SK-N-SH (cell line): ENCODE results near the gene GANAB. TPM values are rescaled to one million over a fixed set of nuclear protein-coding genes. Genes with fewer than 3 reads are reported as not detected.

ENCODE experiments used
- polyA plus RNA-seq, 3 experiments: library from polyadenylated mRNA; depleted of rRNA; stranded (reverse); fragments of >200 nt; gene quantifications; 2 replicates each; pipeline ENCODE4 v1.2.3, GENCODE V29; 2012
- small RNA-seq, 7 experiments: library from RNA; depleted of rRNA; stranded (forward); fragments of <200 nt; gene quantifications; one replicate each; pipeline ENCODE3, GENCODE V24; 2012

The GANAB gene
- polyA plus RNA-seq, 1 of the 3 experiments (the other 2 are of a cell fraction), result 275 TPM

Small RNAs within 50 kb of the gene (small RNA-seq; reads per million reads assigned to genes)
- 0 reads per million in 7 experiments for gene AP001458.1
- 0 reads per million in 7 experiments for gene SNORA57

Other genes starting within 250 kb of the GANAB start
- gene SCGB1A1, start 227.6 kb downstream of the GANAB start, polyA plus RNA-seq (2012; rRNA removed), result not detected in 2 replicates
- gene AHNAK, start 99.8 kb downstream of the GANAB start, polyA plus RNA-seq (2012; rRNA removed), result 57.8 and 62.3 TPM in 2 replicates
- gene EEF1G, start 72.7 kb downstream of the GANAB start, polyA plus RNA-seq (2012; rRNA removed), result 1,853 and 2,105 TPM in 2 replicates
- 27.3 and 30.0 TPM in 2 replicates for gene TUT1, start 55.1 kb downstream of the GANAB start, polyA plus RNA-seq (2012; rRNA removed)
- gene MTA2, start 44.7 kb downstream of the GANAB start, polyA plus RNA-seq (2012; rRNA removed), result 18.4 and 20.6 TPM in 2 replicates
- 43.0 and 47.8 TPM in 2 replicates for gene EML3, start 33.8 kb downstream of the GANAB start, polyA plus RNA-seq (2012; rRNA removed)
- gene ROM1, start 33.4 kb downstream of the GANAB start, polyA plus RNA-seq (2012; rRNA removed), result 7.3 and 7.9 TPM in 2 replicates
- gene B3GAT3, start 24.6 kb downstream of the GANAB start, polyA plus RNA-seq (2012; rRNA removed), result 104 and 116 TPM in 2 replicates
- 11.7 and 13.4 TPM in 2 replicates for gene INTS5, start 6.7 kb upstream of the GANAB start, polyA plus RNA-seq (2012; rRNA removed)
- gene C11orf98, start 18.6 kb upstream of the GANAB start, polyA plus RNA-seq (2012; rRNA removed), result 90.1 and 126 TPM in 2 replicates
- gene CSKMT, start 18.7 kb upstream of the GANAB start, polyA plus RNA-seq (2012; rRNA removed), result 9.5 and 11.1 TPM in 2 replicates
- gene UQCC3, start 25.1 kb upstream of the GANAB start, polyA plus RNA-seq (2012; rRNA removed), result 22.7 and 24.8 TPM in 2 replicates
- gene LBHD1, start 25.7 kb upstream of the GANAB start, polyA plus RNA-seq (2012; rRNA removed), result 9.7 and 12.0 TPM in 2 replicates
- gene UBXN1, start 32.5 kb upstream of the GANAB start, polyA plus RNA-seq (2012; rRNA removed), result 202 and 256 TPM in 2 replicates
- gene LRRN4CL, start 42.9 kb upstream of the GANAB start, polyA plus RNA-seq (2012; rRNA removed), result 0.08 and 0.10 TPM in 2 replicates
- gene BSCL2, start 60.8 kb upstream of the GANAB start, polyA plus RNA-seq (2012; rRNA removed), result 81.5 and 118 TPM in 2 replicates
- gene GNG3, start 61.1 kb upstream of the GANAB start, polyA plus RNA-seq (2012; rRNA removed), result 0.11 and 0.16 TPM in 2 replicates
- gene HNRNPUL2, start 80.8 kb upstream of the GANAB start, polyA plus RNA-seq (2012; rRNA removed), result 31.0 and 33.5 TPM in 2 replicates
- 31.3 and 37.5 TPM in 2 replicates for gene TTC9C, start 81.9 kb upstream of the GANAB start, polyA plus RNA-seq (2012; rRNA removed)
- 2.1 and 3.3 TPM in 2 replicates for gene ZBTB3, start 107.5 kb upstream of the GANAB start, polyA plus RNA-seq (2012; rRNA removed)
- 268 and 293 TPM in 2 replicates for gene POLR2G, start 115.0 kb upstream of the GANAB start, polyA plus RNA-seq (2012; rRNA removed)
- 33.6 and 34.4 TPM in 2 replicates for gene TAF6L, start 124.8 kb upstream of the GANAB start, polyA plus RNA-seq (2012; rRNA removed)
- 69.6 and 73.3 TPM in 2 replicates for gene TMEM179B, start 140.8 kb upstream of the GANAB start, polyA plus RNA-seq (2012; rRNA removed)
- 30.4 and 40.7 TPM in 2 replicates for gene TMEM223, start 145.4 kb upstream of the GANAB start, polyA plus RNA-seq (2012; rRNA removed)
- gene NXF1, start 158.8 kb upstream of the GANAB start, polyA plus RNA-seq (2012; rRNA removed), result 47.6 and 59.7 TPM in 2 replicates
- gene STX5, start 185.4 kb upstream of the GANAB start, polyA plus RNA-seq (2012; rRNA removed), result 24.2 and 27.4 TPM in 2 replicates
- gene TEX54, start 186.2 kb upstream of the GANAB start, polyA plus RNA-seq (2012; rRNA removed), result not detected in 2 replicates
- gene WDR74, start 193.0 kb upstream of the GANAB start, polyA plus RNA-seq (2012; rRNA removed), result 132 TPM in 2 replicates
- 212 and 308 TPM in 2 replicates for gene SLC3A2, start 234.3 kb upstream of the GANAB start, polyA plus RNA-seq (2012; rRNA removed)